DMS53 treated with DMSO at 0.1 percent for 48 hours (cell line): ENCODE measurements around the gene SFXN5.

Experiments
- DNase-seq: peaks from one replicate; lab custom pipeline; 2025; ENCODE audit not compliant: unreplicated experiment; lab: John Stamatoyannopoulos, UW

The SFXN5 gene

DNA sequence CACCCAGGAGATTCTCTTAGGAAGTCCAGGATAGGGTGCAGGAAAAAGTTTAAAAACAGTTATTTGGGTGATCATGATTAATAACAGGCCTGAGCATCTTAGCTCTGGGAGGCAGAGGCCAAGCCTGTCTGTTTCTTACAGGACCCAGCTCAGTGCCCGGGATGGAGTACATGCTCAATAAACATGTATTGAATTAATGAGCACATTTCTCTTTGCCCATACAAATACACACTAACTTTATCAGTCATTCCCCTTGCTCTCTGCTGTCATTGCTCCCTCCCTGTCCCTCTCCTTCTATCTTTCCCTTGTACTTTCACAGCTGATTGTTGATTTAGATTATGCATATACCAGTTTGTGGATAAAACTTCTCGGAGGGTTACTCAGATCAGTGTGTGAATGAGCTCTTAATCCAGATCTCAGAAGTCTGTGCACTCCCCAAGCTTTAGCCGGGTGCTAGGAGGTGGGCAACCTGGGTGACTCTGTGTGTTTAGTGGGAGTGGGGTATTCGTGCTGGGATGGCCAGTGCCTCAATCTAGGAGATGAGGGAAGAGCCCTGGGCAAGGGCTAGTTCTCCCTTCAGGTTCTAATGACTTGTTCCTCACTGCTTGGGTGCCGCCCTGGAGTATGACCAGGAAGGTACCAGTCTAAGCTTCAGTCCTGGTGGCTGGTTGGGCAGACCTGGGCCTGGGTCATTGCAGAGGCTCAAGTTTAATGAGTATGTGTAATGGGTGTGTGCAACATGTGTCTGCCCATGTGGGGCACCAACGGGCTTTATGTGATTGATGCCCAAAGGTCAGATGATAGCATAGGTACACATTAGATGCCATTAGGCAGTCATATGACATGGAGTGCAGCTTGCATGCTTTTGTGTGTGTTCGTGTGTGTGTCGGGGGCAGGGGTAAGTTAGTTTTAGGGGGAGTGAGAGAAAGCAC is 143.6 kb downstream of the SFXN5 start:
- DNase-seq = no peak

DNA sequence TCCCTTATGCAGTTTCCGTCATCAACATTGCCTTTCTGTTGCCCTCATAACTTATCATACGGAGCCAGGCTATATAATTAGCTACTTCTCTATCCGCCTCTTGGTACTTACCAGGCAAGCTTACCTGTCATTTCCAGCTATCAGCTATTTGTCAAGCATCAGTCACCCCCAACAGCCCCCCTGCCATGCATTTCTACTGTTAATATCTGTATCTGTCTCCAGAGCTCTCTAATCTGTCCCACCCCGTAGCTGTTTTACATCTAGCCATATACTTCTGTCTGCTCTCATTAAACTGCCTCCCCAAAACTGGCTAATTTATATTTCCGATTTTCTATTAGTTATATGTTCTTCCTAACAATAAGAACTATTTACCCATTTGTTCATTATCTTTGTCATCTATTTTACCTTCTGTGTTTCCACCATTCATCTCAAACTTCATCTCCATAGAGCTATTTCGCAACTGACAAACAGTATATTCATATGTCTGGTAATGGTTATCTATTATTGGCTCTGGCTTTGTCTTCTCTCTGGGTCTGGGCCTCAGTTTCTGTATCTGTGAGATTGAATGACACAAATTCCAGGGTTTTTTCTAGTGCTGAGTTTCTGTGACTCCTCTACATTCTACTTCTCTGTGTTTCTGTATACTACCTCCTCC is 144.6 kb downstream of the SFXN5 start:
- no peak for DNase-seq

DNA sequence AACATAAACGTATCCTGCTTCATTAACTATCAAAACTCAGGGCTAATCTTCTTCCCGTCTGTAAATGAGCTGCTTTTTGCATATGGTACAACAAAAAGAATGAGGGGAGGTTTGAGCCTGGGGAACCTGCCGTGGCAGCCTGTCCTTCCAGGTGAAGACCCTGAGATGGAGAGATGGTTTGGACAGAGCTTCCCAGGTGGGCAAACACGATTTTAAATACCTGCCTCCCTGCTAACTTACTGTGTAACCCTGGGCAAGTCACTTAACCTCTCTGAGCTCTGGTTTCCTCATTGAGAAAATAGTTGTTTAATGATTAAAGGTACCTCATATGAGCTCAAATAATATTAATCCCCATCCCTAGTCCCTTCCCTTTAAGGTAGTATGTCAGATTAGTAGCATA is 145.1 kb downstream of the SFXN5 start:
- no peak for DNase-seq

DNA sequence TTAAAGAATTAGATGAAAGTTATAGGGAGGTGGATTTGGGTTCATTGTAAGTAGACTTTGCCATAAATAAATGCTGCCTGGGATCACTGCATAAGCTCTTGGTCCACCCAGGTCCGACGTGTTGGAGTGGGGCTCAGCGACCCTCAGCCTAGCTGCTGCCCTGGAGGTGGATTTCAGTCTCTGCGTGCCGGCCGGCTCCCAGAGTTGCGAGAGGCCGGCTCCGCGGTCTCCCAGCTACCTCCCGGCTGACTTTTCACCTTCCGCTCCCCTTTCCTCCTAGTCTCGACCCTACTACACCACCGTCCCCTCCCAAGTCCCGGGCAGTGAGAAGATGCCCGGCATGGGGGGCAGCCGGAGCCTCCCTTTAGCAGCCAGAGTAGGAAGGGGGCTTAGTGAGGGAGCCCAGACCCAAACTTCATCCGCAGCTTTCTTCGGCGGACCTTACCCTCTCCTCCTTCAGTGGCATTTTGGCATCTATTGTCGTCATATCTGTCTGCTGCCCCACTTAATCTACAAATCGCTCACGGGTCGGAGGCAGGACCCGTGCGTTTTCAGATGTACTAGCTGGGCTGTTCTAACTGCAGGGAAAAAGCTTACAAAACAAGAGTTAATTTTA is 146.1 kb downstream of the SFXN5 start:
- DNase-seq = no peak

DNA sequence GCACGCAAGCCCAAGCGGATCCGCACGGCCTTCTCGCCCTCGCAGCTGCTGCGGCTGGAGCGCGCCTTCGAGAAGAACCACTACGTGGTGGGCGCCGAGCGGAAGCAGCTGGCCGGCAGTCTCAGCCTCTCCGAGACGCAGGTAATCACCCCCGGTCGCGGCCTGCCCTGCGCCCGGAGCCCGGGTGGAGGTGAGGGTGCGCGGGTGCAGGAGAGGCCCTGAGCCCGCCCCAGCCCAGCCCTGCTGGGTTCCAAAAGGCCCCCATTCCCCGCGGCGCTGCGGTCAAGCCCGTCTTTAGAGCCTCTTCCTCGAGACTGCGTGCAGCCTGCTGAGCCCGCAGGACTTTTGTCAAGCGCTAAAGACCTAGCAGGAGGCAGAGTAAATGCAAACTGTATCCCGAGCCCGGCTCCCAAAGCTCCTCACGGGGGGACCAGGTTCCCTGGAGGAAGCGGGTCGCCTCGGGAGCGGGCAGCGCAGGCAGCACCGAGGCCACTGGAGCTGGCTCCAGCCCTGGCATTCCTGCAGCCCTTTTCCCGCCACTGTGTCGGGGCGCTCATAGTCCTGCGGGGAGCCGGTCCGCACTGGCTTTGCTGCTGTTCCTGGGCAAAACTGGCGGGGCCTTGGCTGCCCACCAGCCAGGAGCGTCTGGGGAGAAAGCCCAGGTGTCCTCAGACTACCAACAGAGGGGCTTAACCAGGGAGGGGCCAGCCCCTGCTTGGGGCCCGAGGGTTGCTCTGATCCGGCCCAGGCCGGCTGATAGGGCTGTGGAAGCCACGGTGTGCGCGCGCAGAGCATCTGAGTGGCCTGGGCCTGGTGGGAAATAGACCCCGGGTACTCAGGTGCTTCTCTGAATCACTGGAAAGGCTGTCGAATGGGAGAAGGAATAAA is 146.9 kb downstream of the SFXN5 start:
- no peak for DNase-seq

DNA sequence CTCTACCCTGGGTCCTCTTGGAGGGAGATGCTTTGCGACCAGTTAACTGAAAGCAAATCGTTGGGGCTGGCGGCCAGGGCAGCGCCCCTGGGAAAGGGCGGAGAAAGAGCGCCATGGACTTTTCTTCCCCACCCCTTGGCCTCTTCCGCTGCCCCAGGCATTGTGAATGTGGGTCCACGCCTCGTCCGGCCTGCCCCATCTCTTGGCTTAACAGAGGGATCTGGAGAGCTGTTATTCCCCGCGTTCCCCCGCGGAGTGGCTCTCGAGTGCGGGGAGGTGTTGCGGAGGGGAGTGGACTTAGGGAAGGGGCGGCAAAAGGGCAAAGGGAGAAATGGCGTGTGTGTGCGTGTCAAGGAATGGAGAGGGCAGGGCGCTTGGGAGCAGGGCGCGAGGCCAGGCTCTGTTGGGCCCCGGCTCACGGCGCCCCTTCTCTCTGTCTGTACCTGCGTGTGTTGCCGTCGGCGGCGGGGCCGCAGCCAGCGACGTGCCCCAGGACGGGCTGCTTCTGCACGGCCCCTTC is 147.6 kb downstream of the SFXN5 start:
- DNase-seq = no peak

DNA sequence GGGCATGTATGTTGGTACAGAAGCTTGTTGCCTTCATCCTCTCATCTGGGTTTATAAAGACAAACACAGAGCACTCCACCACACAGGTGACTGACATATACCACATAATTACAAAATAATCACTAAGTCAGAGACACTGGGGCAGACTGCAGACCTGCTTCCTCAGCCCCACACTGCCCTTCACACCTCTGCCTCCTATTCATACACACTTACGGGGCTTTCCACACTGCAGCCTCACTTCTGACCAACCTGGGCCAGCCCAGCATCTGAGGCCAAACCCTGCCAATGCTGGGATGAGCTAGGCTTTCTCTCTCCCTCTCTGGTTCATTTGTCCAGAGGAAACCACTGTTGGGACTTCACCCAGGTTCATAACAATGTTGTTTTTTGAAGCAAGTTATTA is 149.7 kb downstream of the SFXN5 start:
- DNase-seq = no peak

DNA sequence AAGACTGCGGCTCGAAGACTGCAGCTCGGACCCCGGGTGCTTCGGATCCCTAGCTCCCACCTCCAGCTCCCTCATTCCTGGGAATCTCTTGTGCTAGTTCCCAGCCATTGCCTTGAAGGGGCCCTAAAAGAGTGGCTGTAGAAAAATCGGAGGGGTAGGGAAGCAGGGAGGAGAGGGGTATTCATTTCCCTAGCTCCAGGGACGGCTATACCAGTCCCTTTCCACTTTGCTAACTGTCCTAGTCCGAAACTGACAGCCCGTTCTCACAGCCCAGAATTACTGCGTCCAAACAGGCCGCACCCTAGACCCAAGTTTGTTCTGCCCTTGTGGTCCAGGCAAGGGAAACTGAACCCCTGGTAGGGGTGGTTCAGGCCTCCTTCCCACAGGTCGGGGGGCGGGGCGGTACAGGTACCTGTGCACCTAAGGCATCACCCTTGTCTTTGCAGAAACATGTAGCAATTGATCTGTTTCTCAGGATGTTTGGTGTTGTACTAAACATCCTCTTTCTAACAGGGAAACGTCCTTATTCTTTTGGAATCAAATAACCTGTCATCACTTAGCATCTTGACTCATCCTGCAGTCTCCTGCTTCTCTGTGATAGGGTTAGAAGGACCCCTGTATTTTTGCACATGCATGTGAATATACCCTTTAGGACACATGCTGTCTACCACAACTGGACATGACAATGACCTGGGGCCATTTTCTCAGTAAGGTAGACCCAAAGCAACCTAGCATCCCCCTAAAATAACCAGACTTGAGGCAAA is 150.2 kb downstream of the SFXN5 start:
- DNase-seq = no peak

DNA sequence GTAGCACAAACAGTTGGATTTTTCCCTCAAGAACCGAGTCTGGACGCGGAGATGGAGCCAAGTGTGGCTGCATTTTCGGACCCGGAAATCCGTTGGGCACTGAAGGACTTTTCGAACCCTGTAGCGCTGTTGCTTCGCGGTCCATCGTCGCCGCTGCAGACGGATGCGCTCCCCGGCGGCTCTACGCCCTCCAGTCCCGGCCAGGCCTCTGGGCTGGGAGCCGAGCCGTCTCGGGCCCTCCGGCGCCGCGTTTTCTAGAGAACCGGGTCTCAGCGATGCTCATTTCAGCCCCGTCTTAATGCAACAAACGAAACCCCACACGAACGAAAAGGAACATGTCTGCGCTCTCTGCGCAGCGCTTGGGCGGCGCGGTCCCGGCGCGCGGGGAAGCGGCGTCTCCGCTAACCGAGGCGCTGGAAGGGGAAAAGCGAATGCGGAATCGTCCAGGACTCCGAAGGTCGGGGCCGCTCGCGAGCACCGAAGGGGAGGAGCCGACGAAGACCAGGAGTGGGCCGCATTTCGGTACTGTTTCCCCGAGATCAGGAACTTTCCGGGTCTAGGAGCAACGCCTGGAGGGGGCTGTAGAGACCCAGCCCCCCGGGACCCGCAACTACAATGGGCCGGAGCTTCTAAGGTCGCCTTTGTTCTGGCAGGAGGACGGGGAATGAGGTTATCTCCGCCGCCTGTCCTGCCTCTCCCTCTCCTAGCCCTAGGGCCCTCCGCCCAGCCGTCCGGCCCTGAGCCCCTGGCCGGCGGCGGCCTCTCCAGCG is 151.0 kb downstream of the SFXN5 start:
- DNase-seq = no peak

DNA sequence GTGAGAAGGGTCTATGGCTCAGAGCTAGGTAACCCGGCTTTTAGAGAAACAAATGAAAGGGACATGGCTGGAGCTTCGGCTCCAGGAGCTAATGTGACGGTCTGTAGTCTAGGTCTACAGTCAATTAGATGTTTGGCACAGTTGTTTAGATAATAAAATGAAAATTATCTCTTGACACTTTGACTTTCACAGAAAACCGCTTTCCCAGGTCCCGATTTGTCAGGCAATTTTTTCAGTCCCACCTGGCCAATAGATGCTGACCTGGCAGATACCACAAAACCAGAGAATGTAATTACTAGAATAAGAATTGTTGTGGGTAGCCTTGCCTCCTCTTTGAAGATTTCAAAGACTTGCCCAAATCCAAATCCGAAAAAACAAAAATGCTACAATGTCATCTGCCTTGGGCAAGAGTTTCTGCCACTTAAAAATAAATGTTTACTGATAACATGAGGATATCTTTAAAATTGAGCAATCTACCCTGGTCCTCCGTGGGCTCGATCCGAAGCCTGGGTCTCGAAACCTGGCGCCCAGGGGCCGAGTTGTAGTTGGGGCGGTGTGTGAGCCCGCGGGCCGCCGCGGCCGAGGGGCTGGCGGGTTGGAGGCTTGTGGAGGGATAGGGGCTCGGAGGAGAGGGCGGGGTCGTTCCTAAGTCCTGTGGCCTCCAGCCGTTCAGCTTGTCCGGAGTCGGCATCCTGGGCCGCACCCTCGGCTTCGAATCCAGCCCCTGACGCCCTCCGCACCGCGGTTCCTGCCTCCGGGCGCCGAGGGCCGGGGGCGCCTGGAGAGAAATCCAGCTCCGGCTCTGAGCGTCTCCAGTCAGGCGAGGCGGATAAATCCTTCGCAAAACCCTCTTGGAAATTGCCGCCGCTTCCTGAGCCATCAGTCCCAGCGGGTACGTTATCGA is 151.8 kb downstream of the SFXN5 start:
- DNase-seq = no peak

DNA sequence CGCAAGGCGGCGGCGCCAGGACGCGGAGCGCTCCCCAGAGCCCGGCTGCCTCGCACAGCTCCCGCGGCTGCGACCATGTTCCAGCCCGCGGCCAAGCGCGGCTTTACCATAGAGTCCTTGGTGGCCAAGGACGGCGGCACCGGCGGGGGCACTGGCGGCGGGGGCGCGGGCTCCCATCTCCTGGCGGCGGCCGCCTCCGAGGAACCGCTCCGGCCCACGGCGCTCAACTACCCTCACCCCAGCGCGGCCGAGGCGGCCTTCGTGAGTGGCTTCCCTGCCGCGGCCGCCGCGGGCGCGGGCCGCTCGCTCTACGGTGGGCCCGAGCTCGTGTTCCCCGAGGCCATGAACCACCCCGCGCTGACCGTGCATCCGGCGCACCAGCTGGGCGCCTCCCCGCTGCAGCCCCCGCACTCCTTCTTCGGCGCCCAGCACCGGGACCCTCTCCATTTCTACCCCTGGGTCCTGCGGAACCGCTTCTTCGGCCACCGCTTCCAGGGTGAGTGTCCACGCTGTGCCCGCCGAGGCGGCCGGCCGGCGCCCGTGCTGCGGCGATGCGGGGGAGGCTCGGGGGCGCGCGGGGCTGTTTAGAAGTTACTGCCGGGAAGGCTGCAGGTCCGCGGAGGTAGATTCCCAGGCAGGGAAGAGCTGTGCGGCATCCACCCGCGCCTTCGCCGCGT is 153.5 kb downstream of the SFXN5 start:
- DNase-seq = peak; percentile 27

DNA sequence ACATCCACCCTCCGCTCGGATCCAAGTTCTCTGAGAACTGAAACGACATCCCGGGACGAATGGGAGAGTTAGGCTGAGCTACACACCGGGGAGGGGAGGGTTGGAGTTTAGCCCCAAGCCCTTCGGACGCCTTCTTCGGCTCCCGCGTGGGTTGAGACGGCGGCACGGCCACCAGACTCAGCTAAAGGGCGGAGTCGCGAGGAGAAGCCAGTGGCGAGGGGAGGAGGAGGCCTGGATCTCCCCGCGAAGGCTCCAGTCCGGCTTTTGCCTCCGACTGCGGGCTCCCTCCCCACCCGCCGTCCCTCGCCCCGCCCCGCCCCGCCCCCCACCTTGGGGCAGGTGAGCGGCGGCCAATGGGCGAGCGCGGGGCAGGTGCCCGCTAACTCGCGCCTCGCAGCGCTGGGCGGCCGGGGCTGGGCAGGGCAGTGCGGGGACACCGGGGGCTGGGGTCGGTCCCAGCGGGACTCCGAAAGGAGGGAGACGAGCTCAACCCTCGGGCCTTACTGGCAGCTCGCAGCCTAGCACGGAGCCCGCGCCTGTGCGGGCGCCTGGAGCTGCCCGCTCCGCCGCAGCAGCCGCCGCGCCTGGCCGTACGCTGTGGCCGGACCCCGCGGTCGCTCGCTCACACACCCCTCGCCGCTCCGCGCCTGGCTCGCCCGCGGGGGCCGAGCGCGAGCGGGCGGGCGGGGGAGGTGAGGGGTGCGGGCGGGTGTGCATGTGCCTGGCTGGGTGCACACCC is 154.2 kb downstream of the SFXN5 start, which contains the start of gene EMX1:
EMX1 (plus strand) TSS at position 382 of the 739 bp plus-strand sequence; CDS start at position 716, 334 bp downstream.
- DNase-seq = peak; percentile 82

DNA sequence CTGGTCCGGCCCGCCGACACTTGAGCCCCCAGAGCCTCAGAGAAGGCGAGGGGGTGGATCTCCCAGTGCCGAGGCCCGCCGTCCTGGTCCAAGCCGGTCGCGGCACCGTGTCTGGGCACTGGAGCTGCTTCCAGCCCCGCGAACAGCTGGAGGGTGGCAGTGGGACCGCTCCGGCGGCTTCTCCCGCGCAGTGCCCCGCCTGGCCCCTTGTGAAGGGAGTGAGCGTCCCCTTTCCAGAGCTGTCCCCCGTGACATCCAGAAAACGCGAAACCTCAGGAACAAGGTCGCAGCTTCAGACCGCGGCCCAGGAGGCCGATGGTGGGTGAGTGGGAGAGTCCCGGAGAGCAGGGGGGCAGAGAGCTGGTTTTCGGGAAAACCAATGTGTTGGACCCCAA is 154.8 kb downstream of the SFXN5 start:
- no peak for DNase-seq

DNA sequence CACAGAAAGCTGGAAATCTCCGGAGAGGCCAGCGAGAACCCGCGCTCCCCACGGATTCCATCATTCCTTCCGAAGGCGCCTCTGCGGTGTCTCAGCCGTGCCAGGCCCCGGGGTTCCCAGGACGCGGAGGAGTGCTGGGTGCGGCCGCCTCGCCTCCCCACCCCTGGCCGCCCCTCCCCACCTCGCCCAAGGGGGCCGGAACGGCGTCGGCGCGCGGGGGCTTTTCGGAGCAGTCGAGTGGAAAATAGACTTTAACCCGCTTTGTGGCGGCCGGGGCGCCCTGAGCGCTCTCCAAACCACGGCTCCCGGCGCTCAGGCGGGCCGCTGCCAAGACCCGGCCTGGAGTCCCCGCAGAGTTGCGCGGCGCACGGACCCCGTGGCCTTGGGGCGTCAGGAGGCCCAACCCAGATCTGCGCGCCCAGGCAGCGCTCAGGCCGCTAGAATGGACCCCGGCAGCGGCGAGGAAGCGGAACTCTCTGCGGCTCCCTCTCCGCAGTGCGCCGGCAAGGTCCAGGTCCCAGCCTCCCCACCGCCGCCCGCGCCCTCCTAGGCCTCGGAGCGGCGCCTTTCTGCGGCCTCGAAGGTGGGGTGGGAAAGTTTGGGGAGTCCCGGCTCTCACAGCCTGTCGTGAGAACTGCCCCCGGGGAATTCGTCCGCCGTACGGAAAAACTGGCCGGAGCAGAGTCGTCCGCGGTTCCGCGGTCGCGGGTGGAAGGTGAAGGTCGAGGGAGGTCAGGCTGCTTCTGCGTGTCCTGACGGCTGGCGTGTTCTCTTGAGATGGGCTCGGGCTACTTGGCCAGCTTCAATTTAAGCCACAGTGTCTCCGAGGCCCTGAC is 155.4 kb downstream of the SFXN5 start:
- peak; percentile 62 for DNase-seq

DNA sequence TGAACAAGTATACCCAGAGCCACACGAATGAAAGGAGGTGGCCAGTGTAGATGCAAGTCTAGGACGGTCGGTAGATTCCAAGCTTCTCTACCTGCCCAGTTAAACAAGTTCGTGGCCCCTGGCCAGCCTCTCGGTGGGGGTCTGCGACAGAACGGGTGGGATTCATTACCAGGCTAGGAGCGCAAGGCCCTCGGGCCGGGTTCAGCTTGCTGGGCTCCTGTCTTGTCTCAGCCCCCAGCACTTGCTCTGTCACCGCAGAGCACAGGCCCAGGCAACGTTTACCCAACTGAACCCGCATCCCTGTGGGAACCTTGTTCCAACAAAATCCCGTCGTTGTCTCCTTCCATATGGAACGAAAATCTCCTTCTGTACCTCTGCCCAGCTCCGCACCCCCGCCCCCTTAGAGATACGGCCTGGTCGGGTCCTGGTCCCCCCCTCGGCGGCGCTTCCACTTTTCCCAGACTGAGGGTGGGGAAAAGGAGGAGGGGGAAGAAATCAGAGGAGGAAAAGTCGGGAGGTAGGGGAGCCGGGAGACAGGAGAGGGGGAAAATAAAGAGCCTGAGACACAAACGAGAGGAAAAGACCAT is 156.1 kb downstream of the SFXN5 start:
- DNase-seq = no peak
